ENCODE measurements around the gene COG7. TPM values are rescaled to one million over a fixed set of nuclear protein-coding genes. Genes with fewer than 3 reads are reported as not detected.

COG7 gene
- total and polyA plus RNA-seq, 2 donors (not counting 3 experiments of a cell fraction or from before 2014, with no cell fraction given) = 24.1 to 42.0 TPM

DNA sequence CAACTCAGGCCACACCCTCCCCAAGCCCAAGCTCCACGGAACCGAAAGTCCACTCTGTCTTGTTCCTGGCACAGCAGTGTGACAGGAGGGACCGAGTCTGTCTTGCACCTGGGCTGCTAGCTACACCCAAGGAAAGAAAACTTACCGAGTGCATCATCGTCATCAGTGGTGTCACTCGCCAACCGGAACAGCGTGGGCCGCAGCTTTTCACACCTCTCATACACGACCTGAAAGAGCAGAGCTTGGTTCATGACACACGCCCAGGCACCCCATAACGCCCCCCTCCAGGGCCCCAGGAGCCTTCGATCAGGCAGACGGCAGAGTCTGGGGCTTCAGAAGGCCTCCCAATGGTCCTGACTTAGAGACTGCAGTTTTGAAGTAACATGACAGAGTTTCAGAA lies 29.8 kb upstream of the COG7 start:
- Histone ChIP-seq H3K79me2 (ENCODE audit: control insufficient read depth, insufficient read depth, low read length) (no peaks in the 10 kb centered on the region), H3K4me2 (ENCODE audit: insufficient read depth, low read length) (no peak overlapping the region), H3K9me1 (replicated peaks; ENCODE audit: control insufficient read depth, extremely low read depth, insufficient read depth, low read length) (no peaks in the 10 kb centered on the region), H3K36me3 (ENCODE audit: control insufficient read depth in 2 of 2, extremely low read depth in 1 of 2, insufficient read depth in 2 of 2, low read length in 2 of 2) (peaks cover 13 to 57% of the 10 kb centered on the region in 2 experiments), H3K4me1 (ENCODE audit: control insufficient read depth, extremely low read depth, insufficient read depth, low read length) (no peaks in the 10 kb centered on the region), H4K20me1 (replicated peaks; ENCODE audit: control insufficient read depth, extremely low read depth, insufficient read depth, low read length) (no peaks in the 10 kb centered on the region), H3K27ac (ENCODE audit: insufficient read depth, low read depth, low read length) (no peak overlapping the region), H3K9ac (replicated peaks; ENCODE audit: extremely low read depth, insufficient read depth, low read length) (no peak overlapping the region), H3K4me3 (replicated peaks in 1 of 3; ENCODE audit: insufficient read depth in 1 of 3, low read depth in 1 of 3, low read length in 3 of 3) (no peak overlapping the region), H2AFZ (ENCODE audit: low read depth, low read length) (no peak overlapping the region), H3K9me3 (replicated peaks; ENCODE audit: control insufficient read depth, insufficient read depth, low read length) (no peaks in the 10 kb centered on the region), H3K27me3 (ENCODE audit: control insufficient read depth in 2 of 2, insufficient read depth in 2 of 2, low read length in 2 of 2) (no peaks in the 10 kb centered on the region)
- dilution Hi-C loops (cut with MboI; ENCODE audit: extremely low pct_ligation_motif_present, low sequenced_read_pairs) = no loop called here
- TF ChIP-seq GATA2 (IDR thresholded peaks at IDR 0.05; ENCODE audit: insufficient read depth, insufficient read length, low read depth, low read length) = no peak
- no peak for TF ChIP-seq POLR2AphosphoS5 (IDR thresholded peaks at IDR 0.05; ENCODE audit: insufficient read depth, low read depth, low read length)
- no peak for TF ChIP-seq FOS (IDR thresholded peaks at IDR 0.05; ENCODE audit: borderline replicate concordance, insufficient read depth, low read length)
- TF ChIP-seq MYC (IDR thresholded peaks at IDR 0.05; ENCODE audit: low read depth, low read length) = no peak
- no peak for TF ChIP-seq JUN (IDR thresholded peaks at IDR 0.05; ENCODE audit: borderline replicate concordance, insufficient read depth, insufficient read length, low read depth)
- no peak for TF ChIP-seq EZH2 (IDR thresholded peaks at IDR 0.05; ENCODE audit: borderline replicate concordance, low read depth, low read length, severe bottlenecking)
- TF ChIP-seq, protein P1, sequence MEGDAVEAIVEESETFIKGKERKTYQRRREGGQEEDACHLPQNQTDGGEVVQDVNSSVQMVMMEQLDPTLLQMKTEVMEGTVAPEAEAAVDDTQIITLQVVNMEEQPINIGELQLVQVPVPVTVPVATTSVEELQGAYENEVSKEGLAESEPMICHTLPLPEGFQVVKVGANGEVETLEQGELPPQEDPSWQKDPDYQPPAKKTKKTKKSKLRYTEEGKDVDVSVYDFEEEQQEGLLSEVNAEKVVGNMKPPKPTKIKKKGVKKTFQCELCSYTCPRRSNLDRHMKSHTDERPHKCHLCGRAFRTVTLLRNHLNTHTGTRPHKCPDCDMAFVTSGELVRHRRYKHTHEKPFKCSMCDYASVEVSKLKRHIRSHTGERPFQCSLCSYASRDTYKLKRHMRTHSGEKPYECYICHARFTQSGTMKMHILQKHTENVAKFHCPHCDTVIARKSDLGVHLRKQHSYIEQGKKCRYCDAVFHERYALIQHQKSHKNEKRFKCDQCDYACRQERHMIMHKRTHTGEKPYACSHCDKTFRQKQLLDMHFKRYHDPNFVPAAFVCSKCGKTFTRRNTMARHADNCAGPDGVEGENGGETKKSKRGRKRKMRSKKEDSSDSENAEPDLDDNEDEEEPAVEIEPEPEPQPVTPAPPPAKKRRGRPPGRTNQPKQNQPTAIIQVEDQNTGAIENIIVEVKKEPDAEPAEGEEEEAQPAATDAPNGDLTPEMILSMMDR (IDR thresholded peaks at IDR 0.05; ENCODE audit: extremely low read depth in 1 of 2, insufficient read depth in 1 of 2, low read depth in 1 of 2, low read length in 2 of 2) = no peak
- TF ChIP-seq, protein P2, sequence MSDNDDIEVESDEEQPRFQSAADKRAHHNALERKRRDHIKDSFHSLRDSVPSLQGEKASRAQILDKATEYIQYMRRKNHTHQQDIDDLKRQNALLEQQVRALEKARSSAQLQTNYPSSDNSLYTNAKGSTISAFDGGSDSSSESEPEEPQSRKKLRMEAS (IDR thresholded peaks at IDR 0.05; ENCODE audit: insufficient read depth, insufficient read length) = no peak
- TF ChIP-seq POLR2A (IDR thresholded peaks at IDR 0.05; ENCODE audit: low read depth, low read length) = no peak
- BruUV-seq (replicated peaks) = no TSS peak
- DNase-seq (ENCODE audit: low read depth, low spot score) (no peak), FAIRE-seq (no peak)
- POLR2A ChIA-PET = no interaction called here
- CTCF ChIA-PET = no interaction called here
- intact Hi-C loops (cut with micrococcal nuclease) = no loop called here
